Thyroid gland (tissue), 4 donors: ENCODE results near the gene INTS11. TPM values are rescaled to one million over a fixed set of nuclear protein-coding genes. Genes with fewer than 3 reads are reported as not detected.

Experiments
- DNase-seq, 2 donors: peaks; one replicate each; pipeline ENCODE4 v3.0.0-alpha.2; 2019
- H3K27ac ChIP-seq, 3 donors: fragments of 200-600 bp; sonication (generic); 1 replicate in 2 of 3; 2 replicates in 1 of 3; pipeline ENCODE4 v1.5.1; 2016 to 2019; ENCODE audit warnings: mild to moderate bottlenecking in 1 of 3, moderate library complexity in 1 of 3
- H3K27me3 ChIP-seq: fragments of 200-600 bp; sonication (generic); one replicate; pipeline ENCODE4 v1.5.1; 2019
- H3K36me3 ChIP-seq, 2 donors: fragments of 200-600 bp; sonication (generic); one replicate each; pipeline ENCODE4 v1.5.1; 2016 to 2019
- H3K4me1 ChIP-seq, 2 donors: fragments of 200-600 bp; sonication (generic); one replicate each; pipeline ENCODE4 v1.5.1; 2017 to 2019
- H3K4me3 ChIP-seq, 3 donors: fragments of 200-600 bp; sonication (generic); replicated peaks in 1 of 3; 1 replicate in 2 of 3; 2 replicates in 1 of 3; pipeline ENCODE4 v1.5.1; 2016; ENCODE audit warnings: mild to moderate bottlenecking in 1 of 3
- H3K9me3 ChIP-seq: fragments of 200-600 bp; sonication (generic); one replicate; pipeline ENCODE4 v1.5.1; 2017
- CTCF ChIP-seq, 6 experiments: fragments of 200-600 bp in 3 of 6; fragments of 450-650 bp in 3 of 6; sonication (generic) in 3 of 6; IDR thresholded peaks; one replicate each; pipeline ENCODE4 v1.5.1; 2016 to 2019; ENCODE audit warnings: antibody characterized with exemption in 6 of 6, mild to moderate bottlenecking in 2 of 6, inconsistent platforms in 1 of 6, moderate library complexity in 1 of 6
- POLR2A ChIP-seq, 2 donors: fragments of 450-650 bp; IDR thresholded peaks; one replicate each; pipeline ENCODE4 v1.6.1; 2017; ENCODE audit warnings: antibody characterized with exemption in 2 of 2, mild to moderate bottlenecking in 2 of 2, moderate library complexity in 1 of 2
- WGBS, 2 donors: methylation state at CpG; one replicate each; pipeline ENCODE4 v1.1.5; 2017; 5-methylcytosine and 5-hydroxymethylcytosine counted together
- intact Hi-C: fragments of 100-400 bp; cut with DNase I; formaldehyde crosslinking; loops from one replicate; pipeline ENCODE4 v1.15.1; 2023
- total RNA-seq, 4 donors: library from RNA; depleted of rRNA; stranded (reverse); fragments of >200 nt; gene quantifications; one replicate each; pipeline ENCODE4 v1.2.3, GENCODE V29; 2016

The INTS11 gene
- total RNA-seq, 4 donors from 2014 or later = 68.9 to 116 (median 94.7) TPM

GRCh38 chr1:1356166-1356795 is 31.8 kb upstream of the INTS11 start:
- no peak overlapping the region for H3K4me3 ChIP-seq
- no peak for DNase-seq
- H3K36me3 ChIP-seq = peaks cover 0 to 4% of the 10 kb centered on the region in 2 donors
- no peaks in the 10 kb centered on the region for H3K9me3 ChIP-seq
- intact Hi-C loops = loop anchor here (5.0 kb wide), 1 partner anchor 39 kb away; no protein-coding TSS in a partner anchor
- WGBS, 2 donors = 20 to 28% methylated on average over 5 to 8 of the region's 8 CpGs
- TF ChIP-seq CTCF (IDR thresholded peaks at IDR 0.05) (no peak), POLR2A (IDR thresholded peaks at IDR 0.05) (no peak)
- H3K27me3 ChIP-seq = no peaks in the 10 kb centered on the region
- H3K27ac ChIP-seq = peak overlapping the region in 2 of 3 donors; percentile 86 to 87
- peaks cover 46 to 89% of the 10 kb centered on the region in 2 donors for H3K4me1 ChIP-seq

GRCh38 chr1:1355416-1355815 is 31.0 kb upstream of the INTS11 start:
- peaks cover 47 to 81% of the 10 kb centered on the region in 2 donors for H3K4me1 ChIP-seq

GRCh38 chr1:1354271-1355247 is 30.1 kb upstream of the INTS11 start:
- intact Hi-C loops = loop anchor here (5.0 kb wide), 1 partner anchor 37 kb away; no protein-coding TSS in a partner anchor
- Histone ChIP-seq H3K27me3 (no peaks in the 10 kb centered on the region), H3K4me1 (peaks cover 40 to 72% of the 10 kb centered on the region in 2 donors), H3K36me3 (peaks cover 0 to 4% of the 10 kb centered on the region in 2 donors), H3K4me3 (peak overlapping the region in 1 of 3 donors; percentile 4), H3K9me3 (no peaks in the 10 kb centered on the region), H3K27ac (no peak overlapping the region)
- 69 to 76% methylated on average over 55 to 66 of the region's 116 CpGs for WGBS, 2 donors
- peak in 1 of 2 donors; percentile 2 for DNase-seq
- no peak for TF ChIP-seq CTCF (IDR thresholded peaks at IDR 0.05)
- TF ChIP-seq POLR2A (IDR thresholded peaks at IDR 0.05) = no peak

More at GRCh38 chr1:1355416-1355815, 31.0 kb upstream of the INTS11 start:
- H3K27me3 ChIP-seq = no peaks in the 10 kb centered on the region
- DNase-seq = peak in 1 of 2 donors; percentile 39
- TF ChIP-seq POLR2A (IDR thresholded peaks at IDR 0.05) (no peak), CTCF (IDR thresholded peaks at IDR 0.05) (no peak)
- intact Hi-C loops = loop anchor here (5.0 kb wide), 1 partner anchor 38 kb away; no protein-coding TSS in a partner anchor
- peaks cover 0 to 4% of the 10 kb centered on the region in 2 donors for H3K36me3 ChIP-seq
- no peak overlapping the region for H3K4me3 ChIP-seq
- 12 to 13% methylated on average over 3 to 23 of the region's 52 CpGs for WGBS, 2 donors
- H3K9me3 ChIP-seq = no peaks in the 10 kb centered on the region
- no peak overlapping the region for H3K27ac ChIP-seq

GRCh38 chr1:1353389-1354151 is 29.1 kb upstream of the INTS11 start:
- Histone ChIP-seq H3K4me1 (peaks cover 30 to 62% of the 10 kb centered on the region in 2 donors), H3K27me3 (no peaks in the 10 kb centered on the region), H3K4me3 (no peak overlapping the region), H3K36me3 (peaks cover 0 to 4% of the 10 kb centered on the region in 2 donors), H3K9me3 (no peaks in the 10 kb centered on the region), H3K27ac (no peak overlapping the region)
- 44 to 64% methylated on average over 18 to 20 of the region's 28 CpGs for WGBS, 2 donors
- TF ChIP-seq CTCF (IDR thresholded peaks at IDR 0.05) (no peak), POLR2A (IDR thresholded peaks at IDR 0.05) (no peak)
- peak; percentile 40 to 42 for DNase-seq
- intact Hi-C loops = no loop called here
